K562 (cell line): ENCODE data around the gene NRXN2. TPM values are rescaled to one million over a fixed set of nuclear protein-coding genes. Genes with fewer than 3 reads are reported as not detected.

Experiments used
- ATAC-seq: fragments of 200-7000 bp; cut with Tn5 transposase; 3 replicates; pipeline ENCODE4 v1.9.1; 2020; ENCODE audit warnings: moderate library complexity
- BruUV-seq: library from RNA; stranded (reverse); fragments of 400-500 nt; replicated peaks from 2 replicates; lab custom pipeline; 2021; lab: Mats Ljungman, UMichigan
- CTCF ChIA-PET: fragments of 300-600 bp; formaldehyde crosslinking; extraction: SDS; loops from one replicate; lab custom pipeline; 2021; ENCODE audit warnings: low intra/inter-chr PET ratio; lab: Yijun Ruan, JAX
- POLR2A ChIA-PET: fragments of 300-600, 350-650 bp; sonication (Branson Sonifier 250); formaldehyde crosslinking; extraction: SDS; loops from one replicate; lab custom pipeline; 2021; ENCODE audit warnings: antibody characterized with exemption, inconsistent platforms; lab: Yijun Ruan, JAX
- DNase-seq, 4 experiments: peaks; one replicate each; pipeline versions ENCODE4 v3.0.0 to v3.0.0-alpha.2; 2011 to 2018; ENCODE audit warnings: low spot score in 3 of 4, mixed read lengths in 3 of 4; ENCODE audit errors: extremely low read depth in 1 of 4
- FAIRE-seq: peaks from 2 replicates; lab custom pipeline; 2011; peaks lifted over from hg19 to GRCh38; lab: Jason Lieb, UNC
- H2AFZ ChIP-seq: 2 replicates; pipeline ENCODE4 v1.6.0; 2011; ENCODE audit warnings: low read depth, low read length, control low read depth, inconsistent platforms
- H3K27ac ChIP-seq: fragments of 200-600 bp; 3 replicates; pipeline ENCODE4 v1.8.0; 2011; ENCODE audit warnings: low read depth, mild to moderate bottlenecking, control low read depth, inconsistent platforms, low read length, moderate library complexity, mixed read lengths; ENCODE audit errors: extremely low read depth
- H3K27me3 ChIP-seq, 2 experiments: fragments of 300-600 bp in 1 of 2; 2 replicates in 1 of 2; 3 replicates in 1 of 2; pipeline versions ENCODE4 v1.6.0 to v1.8.0; 2011; ENCODE audit warnings: inconsistent platforms in 2 of 2, low read length in 2 of 2, mild to moderate bottlenecking in 1 of 2, mixed read lengths in 1 of 2, moderate library complexity in 1 of 2; ENCODE audit not compliant: control insufficient read depth in 2 of 2, insufficient read depth in 2 of 2
- H3K36me3 ChIP-seq: fragments of 300-600 bp; 3 replicates; pipeline ENCODE4 v1.8.0; 2011; ENCODE audit warnings: mild to moderate bottlenecking, low read length, inconsistent platforms; ENCODE audit not compliant: control insufficient read depth, insufficient read depth
- H3K4me1 ChIP-seq, 2 experiments: fragments of 200-600 bp in 1 of 2; replicated peaks in 1 of 2; 2 replicates in 1 of 2; 3 replicates in 1 of 2; pipeline versions ENCODE4 v1.5.1 to v1.8.0; 2011; ENCODE audit warnings: inconsistent platforms in 2 of 2, low read length in 2 of 2, mild to moderate bottlenecking in 1 of 2, mixed read lengths in 1 of 2, moderate library complexity in 1 of 2; ENCODE audit not compliant: control insufficient read depth in 2 of 2, insufficient read depth in 2 of 2
- H3K4me2 ChIP-seq: 2 replicates; pipeline ENCODE4 v1.6.1; 2011; ENCODE audit warnings: low read length, control low read depth, inconsistent platforms, mixed read lengths; ENCODE audit not compliant: insufficient read depth
- H3K4me3 ChIP-seq: fragments of 200-600 bp; sonication (generic), shearing (Covaris generic); 2 replicates; pipeline ENCODE4 v1.5.1; 2016; ENCODE audit warnings: control low read depth, inconsistent platforms
- H3K79me2 ChIP-seq: fragments of 200-600 bp; 3 replicates; pipeline ENCODE4 v1.8.0; 2011; ENCODE audit warnings: low read length, inconsistent platforms; ENCODE audit not compliant: control insufficient read depth, insufficient read depth
- H3K9ac ChIP-seq, 2 experiments: 2 replicates each; pipeline versions ENCODE4 v1.6.0 to v1.6.1; 2011; ENCODE audit warnings: low read depth in 2 of 2, low read length in 2 of 2, control low read depth in 1 of 2, inconsistent platforms in 1 of 2, mild to moderate bottlenecking in 1 of 2, mixed read lengths in 1 of 2; ENCODE audit not compliant: insufficient read depth in 1 of 2
- H3K9me1 ChIP-seq: one replicate; pipeline ENCODE4 v1.6.0; 2011; ENCODE audit warnings: inconsistent platforms, mild to moderate bottlenecking, low read length, moderate library complexity; ENCODE audit not compliant: control insufficient read depth, insufficient read depth
- H3K9me3 ChIP-seq: replicated peaks from 2 replicates; pipeline ENCODE4 v1.5.1; 2011; ENCODE audit warnings: low read depth, low read length, inconsistent platforms; ENCODE audit not compliant: control insufficient read depth, insufficient read depth
- H4K20me1 ChIP-seq: replicated peaks from 2 replicates; pipeline ENCODE4 v1.6.1; 2011; ENCODE audit warnings: low read length, inconsistent platforms, mixed read lengths; ENCODE audit not compliant: control insufficient read depth, insufficient read depth
- ADNP ChIP-seq: fragments of 200-800 bp; sonication (Bioruptor generic); IDR thresholded peaks from 2 replicates; pipeline ENCODE4 v1.6.1; 2016; ENCODE audit warnings: missing genetic modification characterization, missing compliant biosample characterization
- CBX1 ChIP-seq: sonication (generic); IDR thresholded peaks from 2 replicates; pipeline ENCODE4 v1.6.1; 2016; ENCODE audit warnings: antibody characterized with exemption, low read depth, mild to moderate bottlenecking
- CBX5 ChIP-seq: IDR thresholded peaks from 2 replicates; pipeline ENCODE4 v1.6.1; 2014; ENCODE audit warnings: low read depth, borderline replicate concordance
- CHD4 ChIP-seq: fragments of 200-600 bp; sonication (generic); IDR thresholded peaks from 3 replicates; pipeline ENCODE4 v1.6.1; 2012; ENCODE audit warnings: low read depth, mild to moderate bottlenecking, mixed read lengths, low read length, inconsistent platforms; ENCODE audit not compliant: insufficient read depth, insufficient replicate concordance, poor library complexity, severe bottlenecking
- HDAC6 ChIP-seq: IDR thresholded peaks from 2 replicates; pipeline ENCODE4 v1.6.1; 2012; ENCODE audit warnings: low read depth, mild to moderate bottlenecking, control low read depth, inconsistent platforms, low read length, moderate library complexity
- HDGF ChIP-seq: fragments of 450-650 bp; IDR thresholded peaks from 2 replicates; pipeline ENCODE4 v1.6.1; 2016
- MECOM ChIP-seq: fragments of 250-450 bp; sonication (Bioruptor Pico); IDR thresholded peaks from 2 replicates; pipeline ENCODE4 v1.8.0; 2022; ENCODE audit warnings: inconsistent platforms
- PML ChIP-seq: IDR thresholded peaks from 2 replicates; pipeline ENCODE4 v1.6.1; 2012; ENCODE audit warnings: low read length, inconsistent platforms
- POLR2AphosphoS5 ChIP-seq: IDR thresholded peaks from 2 replicates; pipeline ENCODE4 v1.6.1; 2011; ENCODE audit warnings: mild to moderate bottlenecking, low read depth, low read length, moderate library complexity; ENCODE audit not compliant: control insufficient read depth, insufficient read depth
- POLR2B ChIP-seq: fragments of 450-650 bp; IDR thresholded peaks from 2 replicates; pipeline ENCODE4 v1.6.1; 2018; ENCODE audit warnings: low read depth; ENCODE audit not compliant: partially characterized antibody
- PTBP1 ChIP-seq: fragments of 200-400 bp; formaldehyde crosslinking; IDR thresholded peaks from 2 replicates; pipeline ENCODE4 v1.6.1; 2017; ENCODE audit warnings: low read depth, low read length
- RBM25 ChIP-seq: fragments of 200-400 bp; formaldehyde crosslinking; IDR thresholded peaks from 2 replicates; pipeline ENCODE4 v1.6.1; 2018; ENCODE audit warnings: low read length, low read depth, moderate library complexity; ENCODE audit not compliant: severe bottlenecking
- RFX5 ChIP-seq: IDR thresholded peaks from 2 replicates; pipeline ENCODE4 v1.6.1; 2011; ENCODE audit warnings: low read depth, mild to moderate bottlenecking, improper control_type of control experiment, low read length
- SNRNP70 ChIP-seq: fragments of 200-400 bp; formaldehyde crosslinking; optimal IDR thresholded peaks from 2 replicates; pipeline ENCODE3; 2017; ENCODE audit warnings: low read depth, low read length
- TARDBP ChIP-seq: fragments of 450-650 bp; IDR thresholded peaks from 2 replicates; pipeline ENCODE4 v1.6.1; 2016
- XRCC3 ChIP-seq: fragments of 450-650 bp; IDR thresholded peaks from 2 replicates; pipeline ENCODE4 v1.6.1; 2017; ENCODE audit warnings: mild to moderate bottlenecking, moderate library complexity
- ZNF12 ChIP-seq: sonication (generic); formaldehyde crosslinking; IDR thresholded peaks from 2 replicates; pipeline ENCODE4 v1.4.0; 2020; ENCODE audit warnings: mild to moderate bottlenecking, missing genetic modification reagents
- ZNF778 ChIP-seq: fragments of 450-650 bp; formaldehyde crosslinking; IDR thresholded peaks from 2 replicates; pipeline ENCODE4 v1.4.0; 2020; ENCODE audit warnings: mild to moderate bottlenecking, moderate library complexity
- WGBS: fragments of 100-300 bp; shearing (Covaris generic); methylation state at CpG from one replicate; pipeline ENCODE4 v1.1.6; 2016; ENCODE audit warnings: low coverage, mixed read lengths; ENCODE audit not compliant: insufficient coverage; ENCODE audit errors: missing lambda C conversion rate; 5-methylcytosine and 5-hydroxymethylcytosine counted together
- in situ Hi-C: fragments of 300-500 bp; cut with MboI; formaldehyde crosslinking; loops from 4 replicates; pipeline ENCODE4 v1.15.0; 2018; ENCODE audit warnings: inconsistent platforms, mixed read lengths
- intact Hi-C: fragments of 100-400 bp; cut with micrococcal nuclease; formaldehyde crosslinking; loops from 2 replicates; pipeline ENCODE4 v1.14.2; 2022
- polyA plus RNA-seq, 8 experiments: library from polyadenylated mRNA; depleted of rRNA in 4 of 8; stranded (reverse) in 5 of 8; unstranded in 3 of 8; fragments of >200 nt; fragmentation: Nextera tagmentation in 2 of 8; fragmentation: Illumina TruSeq in 1 of 8; extraction: Ambion mirVana in 2 of 8; extraction: Trizol in 1 of 8; gene quantifications; 2 replicates each; pipeline versions ENCODE4 v1.2.1 to v1.2.3, GENCODE V29; 2011 to 2014; ENCODE audit warnings: inconsistent platforms in 1 of 8, missing spikeins in 1 of 8
- total RNA-seq, 7 experiments: library from RNA; depleted of rRNA in 6 of 7; stranded (reverse); fragments of >200 nt in 6 of 7; fragmentation: Illumina TruSeq in 2 of 7; extraction: Trizol in 2 of 7; gene quantifications; 2 replicates each; pipeline versions ENCODE4 v1.2.1 to v1.2.3, GENCODE V29; 2011 to 2021; ENCODE audit warnings: low replicate concordance in 1 of 7
- TF ChIP-seq, protein P1 (sequence below): fragments of 250-450 bp; sonication (Bioruptor Pico); IDR thresholded peaks from 2 replicates; pipeline ENCODE4 v1.4.0; 2020; ENCODE audit warnings: mild to moderate bottlenecking, moderate library complexity

The NRXN2 gene
- total and polyA plus RNA-seq, 9 of the 15 experiments (the other 6 are each of a cell fraction or from before 2014, with no cell fraction given), result 0.07 to 0.47 (median 0.15) TPM; not detected in 4

DNA sequence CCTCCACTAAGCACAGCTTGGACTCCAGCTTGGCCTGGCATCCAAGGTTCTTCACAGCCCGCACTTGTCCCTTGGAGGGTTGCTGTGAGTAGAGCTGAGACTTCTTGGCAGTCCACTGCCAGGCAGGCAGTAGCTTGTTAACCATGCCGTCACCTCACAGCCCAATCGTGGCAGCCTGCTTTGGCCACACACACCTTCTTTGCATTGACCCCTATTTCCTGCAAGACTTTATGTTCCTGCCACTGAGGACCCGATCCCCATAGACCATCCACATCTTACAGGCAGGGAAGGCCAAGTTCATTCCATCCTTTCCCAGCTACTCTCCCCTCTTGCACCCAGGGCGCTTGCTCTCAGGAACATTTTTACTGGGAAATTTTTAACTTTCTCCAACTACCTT is 39.3 kb upstream of the NRXN2 start (continued):
- TF ChIP-seq HDAC6 (no peak), POLR2AphosphoS5 (peak; percentile 19; the same call in 1 of the 2 replicates), POLR2B (peak; percentile 53)

DNA sequence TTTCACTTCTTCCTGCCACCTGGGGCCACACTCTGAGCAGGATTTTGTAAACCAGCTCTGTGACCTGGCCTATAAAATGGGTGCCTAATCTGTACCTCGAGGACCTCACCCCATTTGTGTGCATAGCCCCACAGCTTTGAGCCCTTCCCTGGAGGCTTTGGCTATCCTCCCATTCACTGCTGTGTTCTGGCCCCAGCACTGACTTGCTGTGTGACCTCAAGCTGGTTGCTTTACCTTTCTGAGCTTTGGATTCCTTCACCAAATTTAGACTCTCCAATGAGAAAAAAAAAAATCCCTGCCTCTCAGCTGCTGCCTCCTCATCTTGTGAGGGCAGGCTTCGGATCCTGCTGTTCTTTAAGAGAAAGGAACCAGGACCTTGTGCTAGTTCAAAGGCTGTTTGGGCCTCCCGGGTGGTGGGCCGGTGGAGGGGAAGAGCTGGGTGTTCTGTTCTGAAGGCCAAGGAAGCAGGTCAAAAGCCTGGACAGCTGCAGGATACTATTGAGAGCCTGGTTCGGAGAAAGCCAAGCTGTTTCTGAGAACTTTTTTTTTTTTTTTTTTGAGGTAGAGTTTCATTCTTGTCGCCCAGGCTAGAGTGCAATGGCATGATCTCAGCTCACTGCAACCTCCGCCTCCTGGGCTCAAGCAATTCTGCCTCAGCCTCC is 37.9 kb upstream of the NRXN2 start:
- ATAC-seq, result no peak
- H3K27ac ChIP-seq, result no peak overlapping the region
- TF ChIP-seq ZNF12 (CRISPR knock-in tag) (no peak), ZNF778 (CRISPR knock-in tag) (no peak), PTBP1 (0 out of 2 replicates have a peak, but pooled peaks have one; percentile 68), CHD4 (peak; percentile 75), RFX5 (no peak), SNRNP70 (peak; percentile 17), TARDBP (0 out of 2 replicates have a peak, but pooled peaks have one; percentile 27), ADNP (tag) (peak; percentile 78), HDGF (peak; percentile 26; the same call in 1 of the 2 replicates), XRCC3 (no peak), CBX1 (0 out of 2 replicates have a peak, but pooled peaks have one; percentile 43), RBM25 (peak; percentile 85), CBX5 (no peak), PML (no peak), MECOM (CRISPR knock-in tag) (no peak)
- TF ChIP-seq, protein P1, sequence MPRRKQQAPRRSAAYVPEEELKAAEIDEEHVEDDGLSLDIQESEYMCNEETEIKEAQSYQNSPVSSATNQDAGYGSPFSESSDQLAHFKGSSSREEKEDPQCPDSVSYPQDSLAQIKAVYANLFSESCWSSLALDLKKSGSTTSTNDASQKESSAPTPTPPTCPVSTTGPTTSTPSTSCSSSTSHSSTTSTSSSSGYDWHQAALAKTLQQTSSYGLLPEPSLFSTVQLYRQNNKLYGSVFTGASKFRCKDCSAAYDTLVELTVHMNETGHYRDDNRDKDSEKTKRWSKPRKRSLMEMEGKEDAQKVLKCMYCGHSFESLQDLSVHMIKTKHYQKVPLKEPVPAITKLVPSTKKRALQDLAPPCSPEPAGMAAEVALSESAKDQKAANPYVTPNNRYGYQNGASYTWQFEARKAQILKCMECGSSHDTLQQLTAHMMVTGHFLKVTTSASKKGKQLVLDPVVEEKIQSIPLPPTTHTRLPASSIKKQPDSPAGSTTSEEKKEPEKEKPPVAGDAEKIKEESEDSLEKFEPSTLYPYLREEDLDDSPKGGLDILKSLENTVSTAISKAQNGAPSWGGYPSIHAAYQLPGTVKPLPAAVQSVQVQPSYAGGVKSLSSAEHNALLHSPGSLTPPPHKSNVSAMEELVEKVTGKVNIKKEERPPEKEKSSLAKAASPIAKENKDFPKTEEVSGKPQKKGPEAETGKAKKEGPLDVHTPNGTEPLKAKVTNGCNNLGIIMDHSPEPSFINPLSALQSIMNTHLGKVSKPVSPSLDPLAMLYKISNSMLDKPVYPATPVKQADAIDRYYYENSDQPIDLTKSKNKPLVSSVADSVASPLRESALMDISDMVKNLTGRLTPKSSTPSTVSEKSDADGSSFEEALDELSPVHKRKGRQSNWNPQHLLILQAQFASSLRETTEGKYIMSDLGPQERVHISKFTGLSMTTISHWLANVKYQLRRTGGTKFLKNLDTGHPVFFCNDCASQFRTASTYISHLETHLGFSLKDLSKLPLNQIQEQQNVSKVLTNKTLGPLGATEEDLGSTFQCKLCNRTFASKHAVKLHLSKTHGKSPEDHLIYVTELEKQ (CRISPR knock-in tag), result no peak

More for the DNA sequence above, 37.9 kb upstream of the NRXN2 start:
- Histone ChIP-seq H3K27me3 (no peaks in the 10 kb centered on the region), H3K79me2 (no peaks in the 10 kb centered on the region), H3K4me1 (peaks cover 16 to 67% of the 10 kb centered on the region in 2 experiments), H3K36me3 (peaks cover 41% of the 10 kb centered on the region; the same call in 2 of the 3 replicates), H3K4me3 (no peak overlapping the region), H3K9me1 (peaks cover 6% of the 10 kb centered on the region), H2AFZ (no peak overlapping the region), H3K9me3 (no peaks in the 10 kb centered on the region), H3K9ac (no peak overlapping the region), H4K20me1 (peaks cover 26% of the 10 kb centered on the region), H3K4me2 (no peak overlapping the region)
- BruUV-seq, result no TSS peak
- WGBS, result 45% methylated on average over 6 of the region's 7 CpGs
- FAIRE-seq (no peak), DNase-seq (peak in 1 of 4 experiments; percentile 30)
- POLR2A ChIA-PET, result interaction anchor here (0.6 to 7.9 kb wide), 6 partner anchors 9 to 733 kb away, joined by 3 to 168 read pairs (median 4); partner anchors contain the start of gene SF1
- in situ Hi-C loops (no loop called here), intact Hi-C loops (no loop called here)
- CTCF ChIA-PET, result no interaction called here
